Activated CD8-positive, alpha-beta T cell treated with anti-CD3 and anti-CD28 coated beads for 36 hours (primary cell): ENCODE measurements around the gene CHML. TPM values are rescaled to one million over a fixed set of nuclear protein-coding genes. Genes with fewer than 3 reads are reported as not detected.

Source experiments
- ATAC-seq: fragments of 200-7000 bp; cut with Tn5 transposase; one replicate; pipeline ENCODE4 v1.10.0; 2021; ENCODE audit warnings: mild to moderate bottlenecking, moderate library complexity
- CTCF ChIA-PET: fragments of 350-600 bp; sonication (Branson Sonifier 250); formaldehyde crosslinking; loops from one replicate; lab custom pipeline; 2021; ENCODE audit warnings: antibody characterized with exemption; lab: Charles Lee
- POLR2A ChIA-PET: fragments of 350-600 bp; sonication (Branson Sonifier 250); formaldehyde crosslinking; loops from one replicate; lab custom pipeline; 2021; ENCODE audit warnings: antibody characterized with exemption; lab: Charles Lee
- DNase-seq: peaks from one replicate; pipeline ENCODE4 v3.0.0-alpha.2; 2020
- H3K27ac Mint-ChIP-seq: one replicate; pipeline ENCODE4 v1.8.0; 2021; ENCODE audit warnings: mild to moderate bottlenecking, mixed read lengths
- H3K27me3 Mint-ChIP-seq: one replicate; pipeline ENCODE4 v1.8.0; 2021; ENCODE audit warnings: mixed read lengths
- H3K36me3 Mint-ChIP-seq: one replicate; pipeline ENCODE4 v1.8.0; 2021; ENCODE audit warnings: low read depth, mixed read lengths
- H3K4me1 Mint-ChIP-seq: one replicate; pipeline ENCODE4 v1.8.0; 2021; ENCODE audit warnings: low read depth, mixed read lengths
- H3K4me3 Mint-ChIP-seq: one replicate; pipeline ENCODE4 v1.8.0; 2021; ENCODE audit warnings: mild to moderate bottlenecking, moderate library complexity, mixed read lengths
- H3K9me3 Mint-ChIP-seq: one replicate; pipeline ENCODE4 v1.8.0; 2021; ENCODE audit warnings: mixed read lengths
- intact Hi-C: fragments of 100-400 bp; cut with micrococcal nuclease; formaldehyde crosslinking; loops from one replicate; pipeline ENCODE4 v1.10.0; 2022
- total RNA-seq, 2 experiments: library from RNA; stranded (reverse); gene quantifications; one replicate each; pipeline ENCODE4 v1.2.3, GENCODE V29; 2021
- TF ChIP-seq, protein P1 (sequence below): fragments of 200-600 bp; IDR thresholded peaks from one replicate; pipeline ENCODE4 v1.8.0; 2022; ENCODE audit warnings: antibody characterized with exemption, mild to moderate bottlenecking

The CHML gene
- total RNA-seq, 2 experiments from 2014 or later = 20.3 to 24.7 TPM

DNA sequence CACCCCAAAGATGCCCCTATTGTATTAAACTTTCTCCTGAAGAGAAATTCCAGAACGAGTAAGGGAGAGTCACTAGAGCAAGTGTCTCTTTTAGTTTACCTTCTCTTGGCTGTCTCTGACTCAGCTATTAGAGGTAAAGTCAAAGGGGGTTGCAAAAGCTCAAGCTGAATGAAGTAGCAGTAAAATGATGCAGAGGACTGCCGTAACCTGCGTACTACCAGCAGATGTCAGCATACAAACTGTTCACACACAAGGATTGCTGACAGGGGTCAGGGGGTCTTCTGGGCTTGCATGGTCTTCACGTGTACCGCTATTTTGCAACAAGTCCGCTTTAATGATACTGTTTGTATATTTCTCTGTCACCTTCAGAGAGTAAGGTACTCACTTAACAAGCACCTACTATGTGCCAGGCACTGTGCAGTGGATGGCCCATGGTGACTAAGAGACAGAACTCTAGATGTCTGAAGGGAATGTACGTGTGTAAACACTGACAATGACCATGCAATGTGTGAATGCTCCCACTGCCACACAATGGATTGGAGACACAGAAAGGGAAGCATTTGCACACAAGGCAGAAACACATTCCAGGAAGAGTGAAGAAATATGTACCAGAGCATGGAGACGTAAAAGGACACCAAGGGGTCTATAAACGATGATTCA is 34.9 kb downstream of the CHML start:
- no peak for DNase-seq
- no peaks in the 10 kb centered on the region for H3K9me3 Mint-ChIP-seq
- H3K27ac Mint-ChIP-seq = no peak overlapping the region
- intact Hi-C loops = no loop called here
- H3K36me3 Mint-ChIP-seq = peaks cover 12% of the 10 kb centered on the region
- no peak overlapping the region for H3K4me3 Mint-ChIP-seq
- POLR2A ChIA-PET = interaction anchor here (0.5 kb wide), 1 partner anchor 242 kb away, joined by 3 read pairs; the partner anchor contains the start of gene EXO1
- TF ChIP-seq, protein P1, sequence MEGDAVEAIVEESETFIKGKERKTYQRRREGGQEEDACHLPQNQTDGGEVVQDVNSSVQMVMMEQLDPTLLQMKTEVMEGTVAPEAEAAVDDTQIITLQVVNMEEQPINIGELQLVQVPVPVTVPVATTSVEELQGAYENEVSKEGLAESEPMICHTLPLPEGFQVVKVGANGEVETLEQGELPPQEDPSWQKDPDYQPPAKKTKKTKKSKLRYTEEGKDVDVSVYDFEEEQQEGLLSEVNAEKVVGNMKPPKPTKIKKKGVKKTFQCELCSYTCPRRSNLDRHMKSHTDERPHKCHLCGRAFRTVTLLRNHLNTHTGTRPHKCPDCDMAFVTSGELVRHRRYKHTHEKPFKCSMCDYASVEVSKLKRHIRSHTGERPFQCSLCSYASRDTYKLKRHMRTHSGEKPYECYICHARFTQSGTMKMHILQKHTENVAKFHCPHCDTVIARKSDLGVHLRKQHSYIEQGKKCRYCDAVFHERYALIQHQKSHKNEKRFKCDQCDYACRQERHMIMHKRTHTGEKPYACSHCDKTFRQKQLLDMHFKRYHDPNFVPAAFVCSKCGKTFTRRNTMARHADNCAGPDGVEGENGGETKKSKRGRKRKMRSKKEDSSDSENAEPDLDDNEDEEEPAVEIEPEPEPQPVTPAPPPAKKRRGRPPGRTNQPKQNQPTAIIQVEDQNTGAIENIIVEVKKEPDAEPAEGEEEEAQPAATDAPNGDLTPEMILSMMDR = no peak
- no peak for ATAC-seq
- CTCF ChIA-PET = interaction anchor here (0.6 kb wide), 1 partner anchor 79 kb away, joined by 3 read pairs; no protein-coding TSS in a partner anchor
- no peaks in the 10 kb centered on the region for H3K27me3 Mint-ChIP-seq
- H3K4me1 Mint-ChIP-seq = peaks cover 4% of the 10 kb centered on the region

DNA sequence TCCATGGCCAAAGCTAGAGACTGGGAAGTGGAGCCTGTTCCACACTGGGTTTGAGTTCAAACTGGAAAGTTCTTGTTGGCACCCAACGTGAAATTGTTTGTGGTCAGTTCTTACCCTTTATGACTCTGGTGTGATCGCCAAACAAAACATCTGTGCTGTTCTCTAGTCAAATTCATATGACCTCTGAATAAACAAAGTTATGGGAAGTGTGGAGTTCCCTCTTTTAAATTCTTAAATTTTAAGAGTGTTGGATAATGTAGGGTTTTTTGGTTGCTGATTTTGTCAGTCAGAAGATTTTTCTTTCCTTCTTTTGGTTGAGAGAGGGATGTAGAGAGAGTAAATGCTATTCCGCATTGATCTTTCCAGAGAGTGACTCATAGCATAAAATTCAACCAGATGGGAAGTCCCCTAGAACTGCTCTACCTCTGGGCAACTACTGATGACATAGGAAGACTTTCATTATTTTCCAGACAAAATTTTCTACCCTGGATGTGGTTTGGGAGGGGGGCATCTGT is 36.4 kb downstream of the CHML start:
- peaks cover 12% of the 10 kb centered on the region for H3K36me3 Mint-ChIP-seq
- H3K27me3 Mint-ChIP-seq = no peaks in the 10 kb centered on the region
- no peak overlapping the region for H3K27ac Mint-ChIP-seq
- no peak overlapping the region for H3K4me3 Mint-ChIP-seq
- H3K9me3 Mint-ChIP-seq = no peaks in the 10 kb centered on the region
- intact Hi-C loops = no loop called here
- ATAC-seq (no peak), DNase-seq (no peak)
- peaks cover 4% of the 10 kb centered on the region for H3K4me1 Mint-ChIP-seq
- TF ChIP-seq, protein P1 = no peak
- CTCF ChIA-PET = no interaction called here
- POLR2A ChIA-PET = no interaction called here

DNA sequence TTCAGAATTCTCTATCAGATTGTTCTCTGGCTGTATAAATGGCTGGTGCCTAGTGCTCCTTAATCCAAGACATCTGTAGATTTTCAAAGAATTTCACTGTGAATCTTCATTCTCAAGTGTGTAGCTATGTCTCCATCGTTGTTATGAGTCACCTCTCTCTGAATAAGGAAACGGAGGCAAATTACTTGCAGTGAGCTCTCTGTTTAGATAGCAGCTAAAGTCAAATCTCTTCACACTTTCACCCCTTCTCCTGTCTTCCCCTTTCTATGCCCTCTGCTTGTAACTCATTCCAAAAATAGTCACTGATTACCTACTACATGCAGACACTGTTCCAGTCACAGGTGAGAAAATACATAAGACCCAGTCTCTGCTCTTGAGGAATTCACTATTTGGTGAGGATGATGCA is 39.7 kb downstream of the CHML start:
- Mint-ChIP-seq H3K9me3 (no peaks in the 10 kb centered on the region), H3K36me3 (peaks cover 12% of the 10 kb centered on the region), H3K27me3 (no peaks in the 10 kb centered on the region), H3K4me3 (no peak overlapping the region), H3K4me1 (peaks cover 4% of the 10 kb centered on the region), H3K27ac (no peak overlapping the region)
- DNase-seq (no peak), ATAC-seq (no peak)
- POLR2A ChIA-PET = no interaction called here
- intact Hi-C loops = no loop called here
- CTCF ChIA-PET = interaction anchor here (0.8 to 1.0 kb wide), 2 partner anchors 10 to 68 kb away, joined by 3 read pairs; partner anchors contain the start of gene KMO
- TF ChIP-seq, protein P1 = no peak

DNA sequence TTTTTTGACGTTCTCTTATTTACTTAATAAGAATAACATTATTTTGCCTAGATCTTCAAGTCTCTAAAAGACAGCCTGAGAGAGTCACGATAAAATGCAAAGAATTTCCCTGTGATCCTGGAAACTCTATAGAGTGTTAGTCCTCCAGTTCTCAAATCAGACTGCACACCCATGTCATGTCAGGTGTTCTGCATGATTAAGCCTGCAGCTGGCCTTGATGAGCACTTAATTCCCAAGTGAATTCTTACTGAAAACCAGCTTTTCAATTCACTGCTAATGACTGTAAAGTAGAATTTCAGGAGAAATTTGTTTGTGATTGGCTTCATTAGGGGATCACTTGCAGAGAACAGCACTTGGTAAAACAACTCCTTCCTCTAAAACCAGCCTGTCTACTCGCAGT is 41.9 kb downstream of the CHML start:
- intact Hi-C loops = no loop called here
- H3K4me1 Mint-ChIP-seq = peaks cover 2% of the 10 kb centered on the region
- no peak overlapping the region for H3K4me3 Mint-ChIP-seq
- no peaks in the 10 kb centered on the region for H3K27me3 Mint-ChIP-seq
- TF ChIP-seq, protein P1 = no peak
- peaks cover 14% of the 10 kb centered on the region for H3K36me3 Mint-ChIP-seq
- ChIA-PET POLR2A (no interaction called here), CTCF (interaction anchor here (1.5 to 1.7 kb wide), 2 partner anchors 12 to 400 kb away, joined by 4 to 5 read pairs; partner anchors contain the start of gene MAP1LC3C)
- no peak overlapping the region for H3K27ac Mint-ChIP-seq
- ATAC-seq (no peak), DNase-seq (no peak)
- no peaks in the 10 kb centered on the region for H3K9me3 Mint-ChIP-seq

DNA sequence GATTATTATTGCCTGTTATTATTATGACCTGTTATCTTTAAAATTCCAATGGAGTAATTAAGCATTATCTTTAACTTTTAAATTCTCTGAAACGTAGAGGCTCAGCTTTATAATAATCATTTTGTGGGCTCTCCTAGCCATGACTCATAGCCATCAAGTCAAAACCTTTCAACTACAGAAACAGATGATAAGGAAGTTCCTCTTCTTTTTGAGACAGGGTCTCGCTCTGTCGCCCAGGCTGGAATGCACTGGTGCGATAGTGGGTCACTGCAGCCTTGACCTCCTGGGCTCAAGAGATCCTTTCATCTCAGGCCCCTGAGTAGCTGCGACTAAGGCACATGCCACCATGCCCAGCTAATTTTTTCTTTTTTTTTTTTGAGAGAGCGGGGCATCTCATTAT is 43.5 kb downstream of the CHML start:
- POLR2A ChIA-PET = interaction anchor here (0.8 kb wide), 1 partner anchor 15 kb away, joined by 3 read pairs; no protein-coding TSS in a partner anchor
- H3K27ac Mint-ChIP-seq = no peak overlapping the region
- H3K27me3 Mint-ChIP-seq = no peaks in the 10 kb centered on the region
- intact Hi-C loops = no loop called here
- H3K36me3 Mint-ChIP-seq = peaks cover 8% of the 10 kb centered on the region
- CTCF ChIA-PET = interaction anchor here (3.4 kb wide), 1 partner anchor 15 kb away, joined by 14 read pairs; no protein-coding TSS in a partner anchor
- no peak overlapping the region for H3K4me3 Mint-ChIP-seq
- ATAC-seq (no peak), DNase-seq (no peak)
- TF ChIP-seq, protein P1 = no peak
- H3K9me3 Mint-ChIP-seq = no peaks in the 10 kb centered on the region
- H3K4me1 Mint-ChIP-seq = peaks cover 16% of the 10 kb centered on the region
